Karpas-422 (cell line): ENCODE measurements around the gene SCARB1. TPM values are rescaled to one million over a fixed set of nuclear protein-coding genes. Genes with fewer than 3 reads are reported as not detected.

ENCODE experiments used
- DNase-seq: peaks from one replicate; pipeline ENCODE4 v3.0.0-alpha.2; 2015
- H2AFZ ChIP-seq: fragments of 200-600 bp; sonication (generic); 2 replicates; pipeline ENCODE4 v1.6.1; 2014; ENCODE audit warnings: antibody characterized with exemption, low read length, mixed read lengths
- H3K27ac ChIP-seq: fragments of 200-600 bp; sonication (generic); 2 replicates; pipeline ENCODE4 v1.5.1; 2014; ENCODE audit warnings: mild to moderate bottlenecking, low read length, moderate library complexity
- H3K27me3 ChIP-seq: fragments of 200-600 bp; sonication (generic); 2 replicates; pipeline ENCODE4 v1.6.1; 2014; ENCODE audit warnings: low read length, mixed read lengths
- H3K36me3 ChIP-seq: fragments of 200-600 bp; sonication (generic); 2 replicates; pipeline ENCODE4 v1.6.1; 2014; ENCODE audit warnings: low read length, mixed read lengths; ENCODE audit not compliant: insufficient read depth
- H3K4me1 ChIP-seq: fragments of 200-600 bp; sonication (generic); 2 replicates; pipeline ENCODE4 v1.6.1; 2014; ENCODE audit warnings: mild to moderate bottlenecking, low read length, mixed read lengths
- H3K4me2 ChIP-seq: fragments of 200-600 bp; sonication (generic); 2 replicates; pipeline ENCODE4 v1.6.1; 2014; ENCODE audit warnings: low read length, low read depth, mild to moderate bottlenecking; ENCODE audit not compliant: poor library complexity, severe bottlenecking
- H3K4me3 ChIP-seq: fragments of 200-600 bp; sonication (generic); 2 replicates; pipeline ENCODE4 v1.5.1; 2014; ENCODE audit warnings: mild to moderate bottlenecking, antibody characterized with exemption, low read length, mixed read lengths
- H3K79me2 ChIP-seq: fragments of 200-600 bp; sonication (generic); 2 replicates; pipeline ENCODE4 v1.6.1; 2014; ENCODE audit warnings: mild to moderate bottlenecking, low read length, mixed read lengths
- H3K9ac ChIP-seq: fragments of 200-600 bp; sonication (generic); 2 replicates; pipeline ENCODE4 v1.6.0; 2014; ENCODE audit warnings: low read length
- H3K9me2 ChIP-seq: fragments of 200-600 bp; sonication (generic), shearing (Covaris generic); replicated peaks from 2 replicates; pipeline ENCODE4 v1.6.0; 2014; ENCODE audit warnings: mild to moderate bottlenecking, low read length, moderate library complexity; ENCODE audit not compliant: insufficient read depth
- H3K9me3 ChIP-seq: fragments of 300-700, 200-600 bp; sonication (generic); 2 replicates; pipeline ENCODE4 v1.6.1; 2014; ENCODE audit warnings: low read length, mixed read lengths
- H4K20me1 ChIP-seq: fragments of 200-600 bp; sonication (generic); 2 replicates; pipeline ENCODE4 v1.6.1; 2014; ENCODE audit warnings: mild to moderate bottlenecking, antibody characterized with exemption, low read length, low read depth; ENCODE audit not compliant: insufficient read depth
- total RNA-seq: library from RNA; depleted of rRNA; stranded (reverse); fragments of >200 nt; shearing (Covaris generic); gene quantifications from 2 replicates; pipeline ENCODE4 v1.2.3, GENCODE V29; 2014; ENCODE audit warnings: low replicate concordance

Gene SCARB1
- total RNA-seq, 1 experiment from 2014 or later: 91.7 TPM

DNA sequence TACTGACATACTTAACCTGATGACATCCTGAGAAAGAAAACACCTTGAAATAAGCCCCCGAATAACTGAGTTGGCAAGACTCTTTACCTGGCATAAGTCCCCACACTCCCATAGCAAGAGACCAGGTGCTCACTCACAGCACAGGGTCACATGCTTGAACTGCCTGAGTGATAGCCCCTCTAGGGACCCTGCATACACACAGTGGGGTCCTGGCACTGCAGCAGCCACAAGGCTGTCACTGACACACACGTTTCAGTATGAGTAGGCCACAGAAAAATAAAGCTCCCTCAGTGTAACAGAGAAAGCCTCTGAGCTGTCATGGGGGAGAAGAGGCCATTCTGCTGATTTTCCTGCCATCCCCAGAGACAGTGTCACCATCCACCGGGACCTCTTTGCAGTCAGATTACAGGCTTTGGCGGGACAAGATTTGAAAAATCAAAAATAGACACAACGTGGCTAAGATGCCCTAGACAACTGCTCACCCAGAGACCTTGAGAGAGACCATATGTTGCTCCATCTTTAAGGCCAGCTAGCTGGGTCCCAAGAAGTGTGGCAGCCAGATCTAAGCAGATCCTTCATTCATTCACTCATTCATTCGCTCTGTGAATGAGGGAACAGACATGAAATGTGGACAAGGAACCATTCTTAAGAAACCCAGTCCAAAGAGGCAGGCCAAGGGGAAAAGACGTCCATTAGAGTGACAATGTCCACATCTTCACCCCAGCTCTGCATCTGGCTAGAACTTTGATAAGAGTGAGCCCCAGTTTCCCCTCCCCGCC lies 1.6 kb downstream of the SCARB1 start:
- peak; percentile 79 for DNase-seq
- Histone ChIP-seq H2AFZ (no peak overlapping the region), H3K79me2 (peaks cover 62% of the 10 kb centered on the region), H3K27me3 (no peaks in the 10 kb centered on the region), H3K4me3 (peak overlapping the region; percentile 73), H3K4me1 (peaks cover 57% of the 10 kb centered on the region), H3K4me2 (peak overlapping the region; percentile 87), H3K36me3 (peaks cover 30% of the 10 kb centered on the region), H3K27ac (peak overlapping the region; percentile 87), H3K9me3 (no peaks in the 10 kb centered on the region), H4K20me1 (peaks cover 11% of the 10 kb centered on the region; the same call in 1 of the 2 replicates), H3K9ac (peak overlapping the region; percentile 89), H3K9me2 (no peaks in the 10 kb centered on the region)

DNA sequence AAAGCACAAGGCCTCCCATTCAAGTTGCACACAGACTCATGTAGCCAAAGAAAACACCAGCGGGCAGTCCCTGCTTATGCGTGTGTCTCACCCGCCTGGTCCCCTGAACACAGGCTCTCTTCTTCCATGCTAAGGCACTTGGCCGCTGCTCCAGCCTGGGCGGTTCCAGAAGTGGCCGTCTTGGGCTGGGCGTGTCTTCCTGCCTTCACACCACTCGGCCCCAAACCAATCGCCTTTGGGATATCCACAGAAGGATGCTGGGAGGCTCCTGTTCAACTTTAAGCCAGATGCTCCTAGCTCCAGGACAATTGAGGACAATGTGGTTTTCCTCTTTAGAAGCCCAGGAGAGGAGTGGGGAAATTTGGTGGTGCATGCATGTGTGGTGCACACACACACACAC lies 2.2 kb downstream of the SCARB1 start:
- peaks cover 68% of the 10 kb centered on the region for H3K79me2 ChIP-seq
- peak overlapping the region; percentile 73 for H3K4me3 ChIP-seq
- H4K20me1 ChIP-seq: peaks cover 17% of the 10 kb centered on the region; the same call in 1 of the 2 replicates
- H3K27ac ChIP-seq: peak overlapping the region; percentile 87
- H3K4me2 ChIP-seq: peak overlapping the region; percentile 87
- H3K36me3 ChIP-seq: peaks cover 30% of the 10 kb centered on the region
- no peak for DNase-seq
- no peaks in the 10 kb centered on the region for H3K9me2 ChIP-seq
- H2AFZ ChIP-seq: no peak overlapping the region
- H3K9ac ChIP-seq: peak overlapping the region; percentile 89
- H3K9me3 ChIP-seq: no peaks in the 10 kb centered on the region
- H3K27me3 ChIP-seq: no peaks in the 10 kb centered on the region
- peaks cover 62% of the 10 kb centered on the region for H3K4me1 ChIP-seq

- H3K4me2 ChIP-seq: no peak overlapping the region
- H3K4me1 ChIP-seq: peaks cover 56% of the 10 kb centered on the region
- H3K9ac ChIP-seq: no peak overlapping the region
- H3K36me3 ChIP-seq: peaks cover 38% of the 10 kb centered on the region
- peaks cover 28% of the 10 kb centered on the region for H4K20me1 ChIP-seq
- DNase-seq: no peak
- no peak overlapping the region for H3K27ac ChIP-seq
- H2AFZ ChIP-seq: no peak overlapping the region
- no peak overlapping the region for H3K4me3 ChIP-seq
- no peaks in the 10 kb centered on the region for H3K27me3 ChIP-seq
- peaks cover 94% of the 10 kb centered on the region for H3K79me2 ChIP-seq
- no peaks in the 10 kb centered on the region for H3K9me3 ChIP-seq
- no peaks in the 10 kb centered on the region for H3K9me2 ChIP-seq
Observed at GRCh38 chr12:124857921-124858461, 5.7 kb downstream of the SCARB1 start.

DNA sequence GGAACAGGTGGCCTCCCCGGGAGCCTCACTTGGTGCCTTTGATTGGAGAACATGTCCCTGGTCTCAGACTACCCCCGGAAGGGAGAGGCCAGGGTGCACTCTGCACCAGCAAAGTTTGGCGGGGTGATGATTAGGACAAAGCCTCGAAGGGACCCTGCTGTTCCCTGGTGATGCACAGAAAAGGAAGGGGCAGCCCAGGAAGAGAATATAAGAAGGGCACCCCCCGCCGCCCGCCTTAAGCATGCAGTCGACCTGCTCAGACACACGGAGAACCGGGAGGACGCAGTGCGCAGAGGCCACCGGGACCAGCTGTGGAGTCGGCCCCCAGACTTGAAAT lies 6.9 kb downstream of the SCARB1 start:
- Histone ChIP-seq H3K27me3 (no peaks in the 10 kb centered on the region), H3K36me3 (peaks cover 38% of the 10 kb centered on the region), H3K4me3 (no peak overlapping the region), H3K9me3 (no peaks in the 10 kb centered on the region), H4K20me1 (peaks cover 29% of the 10 kb centered on the region), H2AFZ (no peak overlapping the region), H3K4me2 (no peak overlapping the region), H3K9me2 (no peaks in the 10 kb centered on the region), H3K27ac (no peak overlapping the region), H3K4me1 (peaks cover 47% of the 10 kb centered on the region), H3K79me2 (peaks cover 94% of the 10 kb centered on the region), H3K9ac (no peak overlapping the region)
- DNase-seq: no peak

GRCh38 chr12:124856132-124856841 lies 7.4 kb downstream of the SCARB1 start:
- H3K9me3 ChIP-seq: no peaks in the 10 kb centered on the region
- no peak for DNase-seq
- no peak overlapping the region for H3K4me2 ChIP-seq
- H3K4me3 ChIP-seq: no peak overlapping the region
- H3K27ac ChIP-seq: no peak overlapping the region
- H3K27me3 ChIP-seq: no peaks in the 10 kb centered on the region
- peaks cover 29% of the 10 kb centered on the region for H4K20me1 ChIP-seq
- H3K36me3 ChIP-seq: peaks cover 39% of the 10 kb centered on the region
- no peaks in the 10 kb centered on the region for H3K9me2 ChIP-seq
- H3K4me1 ChIP-seq: peaks cover 42% of the 10 kb centered on the region
- peaks cover 93% of the 10 kb centered on the region for H3K79me2 ChIP-seq
- H2AFZ ChIP-seq: no peak overlapping the region
- H3K9ac ChIP-seq: no peak overlapping the region

DNA sequence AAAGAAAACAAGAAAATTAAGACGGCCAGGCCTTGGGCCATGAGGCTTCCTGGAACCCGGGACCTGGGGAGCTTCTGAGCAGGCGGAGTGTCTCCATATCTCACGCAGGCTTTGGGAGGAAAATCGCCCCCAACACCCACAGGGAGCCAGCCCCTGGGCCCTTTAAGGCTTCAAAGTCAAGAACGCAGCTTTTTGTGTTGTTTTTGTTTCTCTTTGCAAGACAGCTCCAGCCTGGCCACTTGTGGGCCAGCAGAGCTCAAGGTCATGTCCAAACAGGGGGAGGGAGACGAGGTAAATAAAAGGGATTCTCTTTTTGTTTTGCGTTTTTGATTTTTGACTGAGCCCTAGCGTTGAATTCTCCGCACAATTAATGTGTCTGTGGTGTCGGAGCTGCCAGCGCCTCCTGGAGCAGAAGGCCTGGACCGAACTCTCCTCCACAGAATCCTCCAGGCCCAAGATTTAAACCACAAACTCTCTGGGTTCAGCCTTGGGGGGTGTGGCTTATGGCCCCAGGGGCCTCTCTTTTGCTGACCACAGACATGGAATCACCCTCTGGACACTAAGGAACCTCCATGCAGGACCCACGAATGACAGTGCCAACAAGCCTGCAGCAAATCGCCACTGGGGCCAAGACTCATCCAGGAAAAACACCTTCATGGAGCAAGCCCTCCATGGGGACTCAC lies 8.2 kb downstream of the SCARB1 start:
- peaks cover 38% of the 10 kb centered on the region for H3K36me3 ChIP-seq
- H2AFZ ChIP-seq: no peak overlapping the region
- H3K4me3 ChIP-seq: no peak overlapping the region
- no peak overlapping the region for H3K9ac ChIP-seq
- H4K20me1 ChIP-seq: peaks cover 34% of the 10 kb centered on the region
- no peaks in the 10 kb centered on the region for H3K27me3 ChIP-seq
- no peak for DNase-seq
- peaks cover 93% of the 10 kb centered on the region for H3K79me2 ChIP-seq
- peaks cover 33% of the 10 kb centered on the region for H3K4me1 ChIP-seq
- no peaks in the 10 kb centered on the region for H3K9me2 ChIP-seq
- no peak overlapping the region for H3K27ac ChIP-seq
- H3K4me2 ChIP-seq: no peak overlapping the region
- no peaks in the 10 kb centered on the region for H3K9me3 ChIP-seq

DNA sequence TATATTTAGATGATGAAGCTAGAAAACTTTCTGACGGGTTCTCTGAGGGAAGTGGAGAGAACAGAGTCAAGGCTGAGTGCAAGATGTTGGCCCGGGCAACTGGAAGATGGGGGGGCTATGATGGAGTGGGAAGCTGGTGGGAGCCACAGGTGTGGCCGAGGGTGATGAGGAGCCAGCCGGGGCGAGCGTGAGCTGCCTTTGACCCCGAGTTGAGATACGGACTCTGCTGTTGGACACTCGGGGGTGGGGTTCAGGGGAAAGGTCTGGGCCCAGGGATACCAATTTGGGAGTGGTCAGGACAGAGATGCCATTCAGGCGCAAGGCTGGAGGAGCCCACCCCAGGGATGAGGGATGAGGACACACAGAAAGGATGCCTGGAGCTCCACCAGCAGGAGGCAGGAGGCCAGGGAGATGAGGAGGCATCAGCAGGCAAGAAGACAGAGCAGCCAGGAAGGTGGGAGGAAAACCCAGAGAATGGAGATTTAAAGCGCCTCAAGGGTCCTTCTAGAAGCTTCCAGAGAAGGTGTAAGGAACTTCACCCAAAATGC lies 9.0 kb downstream of the SCARB1 start:
- Histone ChIP-seq H3K27me3 (no peaks in the 10 kb centered on the region), H3K9me3 (no peaks in the 10 kb centered on the region), H4K20me1 (peaks cover 34% of the 10 kb centered on the region), H3K4me1 (peaks cover 26% of the 10 kb centered on the region), H3K27ac (no peak overlapping the region), H3K79me2 (peaks cover 89% of the 10 kb centered on the region), H2AFZ (no peak overlapping the region), H3K9me2 (no peaks in the 10 kb centered on the region), H3K4me3 (no peak overlapping the region), H3K4me2 (no peak overlapping the region), H3K36me3 (peaks cover 31% of the 10 kb centered on the region; the same call in 1 of the 2 replicates), H3K9ac (no peak overlapping the region)
- no peak for DNase-seq
